Activated gamma-delta T cell treated with Interleukin-2 at 50 U/mL for 16 hours (primary cell): ENCODE measurements around the gene MUC5AC.
"Not testable (repeated sequence)": the region's sequence is repeated elsewhere in the genome, so short reads cannot be mapped to it uniquely, and the experiment has no call there.

Source experiments
- DNase-seq: peaks from one replicate; pipeline ENCODE4 v3.0.0-alpha.2; 2020

MUC5AC gene

GRCh38 chr11:1238767-1239595, 81.2 kb downstream of the MUC5AC start:
- DNase-seq = no peak

GRCh38 chr11:1239596-1240205, 81.9 kb downstream of the MUC5AC start:
- no peak for DNase-seq

GRCh38 chr11:1240771-1241170, 83.0 kb downstream of the MUC5AC start:
- no peak for DNase-seq

GRCh38 chr11:1241706-1242105, 84.0 kb downstream of the MUC5AC start:
- DNase-seq = no peak

GRCh38 chr11:1242289-1242688, 84.5 kb downstream of the MUC5AC start:
- no peak for DNase-seq

- DNase-seq = not testable (repeated sequence)
Measured at GRCh38 chr11:1242751-1243150, 85.0 kb downstream of the MUC5AC start.

GRCh38 chr11:1243521-1243920, 85.8 kb downstream of the MUC5AC start:
- not testable (repeated sequence) for DNase-seq

GRCh38 chr11:1244557-1244956, 86.8 kb downstream of the MUC5AC start:
- not testable (repeated sequence) for DNase-seq

GRCh38 chr11:1245717-1246116, 88.0 kb downstream of the MUC5AC start:
- not testable (repeated sequence) for DNase-seq

- DNase-seq = not testable (repeated sequence)
Measured at GRCh38 chr11:1246301-1246700, 88.5 kb downstream of the MUC5AC start.

- not testable (repeated sequence) for DNase-seq
Measured at GRCh38 chr11:1247026-1247425, 89.3 kb downstream of the MUC5AC start.

GRCh38 chr11:1248951-1249350, 91.2 kb downstream of the MUC5AC start:
- not testable (repeated sequence) for DNase-seq

- DNase-seq = not testable (repeated sequence)
Measured at GRCh38 chr11:1250411-1250810, 92.7 kb downstream of the MUC5AC start.
